ENCODE measurements around the gene RNF130.

- no peak for TF ChIP-seq THAP7 (CRISPR knock-in tag; IDR thresholded peaks at IDR 0.05)
- TF ChIP-seq SIN3A (IDR thresholded peaks at IDR 0.05; ENCODE audit: borderline replicate concordance in 2 of 2, control insufficient read depth in 1 of 2, low read depth in 2 of 2, low read length in 2 of 2): no peak
These were observed 3.0 kb downstream of the RNF130 start for GRCh38 chr5:180068519-180069090.
